Measurements from ENCODE around the gene MAOA. TPM values are rescaled to one million over a fixed set of nuclear protein-coding genes. Genes with fewer than 3 reads are reported as not detected.

Gene MAOA
- total and polyA plus RNA-seq, 2 experiments from 2014 or later: 0.09 TPM; not detected in 1

DNA sequence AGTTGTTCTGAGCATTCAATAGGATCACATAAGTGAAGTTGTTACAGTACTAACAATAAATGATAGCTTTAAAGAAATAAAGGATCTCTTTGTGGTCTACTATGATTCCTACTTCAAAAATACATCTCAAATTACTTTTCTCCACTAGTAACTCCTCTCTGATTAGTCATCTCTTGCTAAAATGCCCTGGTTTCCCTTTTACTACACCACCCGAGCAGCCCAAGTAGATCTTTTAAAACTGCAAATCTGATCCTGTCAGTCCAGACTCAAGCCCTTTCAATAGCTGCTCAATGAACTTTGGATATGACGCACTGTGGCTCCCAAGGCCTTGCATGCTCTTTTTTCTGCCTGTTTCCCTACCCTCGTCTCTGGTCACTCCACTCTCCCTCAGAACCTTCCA, 97.5 kb downstream of the MAOA start:
- peak; percentile 8 for DNase-seq
- no peak overlapping the region for H2AFZ ChIP-seq
- no peaks in the 10 kb centered on the region for H4K20me1 ChIP-seq (ENCODE audit: insufficient read depth)
- WGBS, 2 experiments (ENCODE audit: low coverage in 1 of 2, low lambda C conversion rate in 2 of 2, missing lambda C conversion rate in 2 of 2): 69 to 72% methylated on average over 3 of the region's 3 CpGs
- no peak overlapping the region for H3K27ac ChIP-seq
- no peaks in the 10 kb centered on the region for H3K9me2 ChIP-seq (ENCODE audit: insufficient read depth)
- H3K79me2 ChIP-seq (ENCODE audit: insufficient read depth): no peaks in the 10 kb centered on the region
- no peak overlapping the region for H3K9ac ChIP-seq
- no peaks in the 10 kb centered on the region for H3K36me3 ChIP-seq (ENCODE audit: low read depth)
- H3K4me1 ChIP-seq (ENCODE audit: insufficient read depth): no peaks in the 10 kb centered on the region
- H3K9me3 ChIP-seq (ENCODE audit: low read depth): no peaks in the 10 kb centered on the region
- no peaks in the 10 kb centered on the region for H3F3A ChIP-seq (ENCODE audit: insufficient read depth)
- in situ Hi-C loops (cut with MboI): no loop called here
- H3K27me3 ChIP-seq (replicated peaks; ENCODE audit: insufficient read depth): no peaks in the 10 kb centered on the region
- H3K4me2 ChIP-seq (ENCODE audit: unreplicated experiment): no peak overlapping the region
- no peak overlapping the region for H3K4me3 ChIP-seq
- TF ChIP-seq EZH2phosphoT487 (IDR thresholded peaks at IDR 0.05; ENCODE audit: insufficient read depth, low read depth) (no peak), EZH2 (IDR thresholded peaks at IDR 0.05; ENCODE audit: insufficient read depth, poor library complexity, severe bottlenecking) (no peak)

DNA sequence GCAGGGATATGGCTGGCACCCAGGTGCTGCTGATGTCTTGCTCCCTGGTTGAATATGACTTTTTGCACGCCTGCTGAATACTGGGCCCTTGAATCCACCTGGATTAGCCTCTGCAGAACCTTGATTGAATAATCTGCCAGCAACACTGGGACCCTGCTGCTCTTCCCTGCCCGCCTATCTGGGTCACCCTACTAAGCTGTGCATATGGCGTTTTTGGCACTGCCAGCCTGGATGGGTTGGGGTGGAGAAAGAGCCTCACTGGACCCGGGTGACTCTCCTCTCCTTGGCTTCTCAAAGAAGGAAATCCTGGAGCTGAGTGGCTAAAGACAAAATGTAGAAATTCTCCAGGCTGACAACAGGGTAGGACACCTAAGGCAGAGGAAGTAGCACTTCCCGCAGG, 100.0 kb downstream of the MAOA start:
- H3K27ac ChIP-seq: no peak overlapping the region
- no peak overlapping the region for H3K4me2 ChIP-seq (ENCODE audit: unreplicated experiment)
- H3K27me3 ChIP-seq (replicated peaks; ENCODE audit: insufficient read depth): no peaks in the 10 kb centered on the region
- H3K36me3 ChIP-seq (ENCODE audit: low read depth): no peaks in the 10 kb centered on the region
- H3K4me1 ChIP-seq (ENCODE audit: insufficient read depth): no peaks in the 10 kb centered on the region
- H3F3A ChIP-seq (ENCODE audit: insufficient read depth): no peaks in the 10 kb centered on the region
- in situ Hi-C loops (cut with MboI): no loop called here
- DNase-seq: no peak
- no peak overlapping the region for H3K9ac ChIP-seq
- H3K9me2 ChIP-seq (ENCODE audit: insufficient read depth): no peaks in the 10 kb centered on the region
- no peak overlapping the region for H2AFZ ChIP-seq
- H4K20me1 ChIP-seq (ENCODE audit: insufficient read depth): no peaks in the 10 kb centered on the region
- H3K79me2 ChIP-seq (ENCODE audit: insufficient read depth): no peaks in the 10 kb centered on the region
- no peaks in the 10 kb centered on the region for H3K9me3 ChIP-seq (ENCODE audit: low read depth)
- H3K4me3 ChIP-seq: no peak overlapping the region
- TF ChIP-seq EZH2phosphoT487 (IDR thresholded peaks at IDR 0.05; ENCODE audit: insufficient read depth, low read depth) (no peak), EZH2 (IDR thresholded peaks at IDR 0.05; ENCODE audit: insufficient read depth, poor library complexity, severe bottlenecking) (no peak)
- 56 to 72% methylated on average over 4 to 5 of the region's 5 CpGs for WGBS, 2 experiments (ENCODE audit: low coverage in 1 of 2, low lambda C conversion rate in 2 of 2, missing lambda C conversion rate in 2 of 2)

DNA sequence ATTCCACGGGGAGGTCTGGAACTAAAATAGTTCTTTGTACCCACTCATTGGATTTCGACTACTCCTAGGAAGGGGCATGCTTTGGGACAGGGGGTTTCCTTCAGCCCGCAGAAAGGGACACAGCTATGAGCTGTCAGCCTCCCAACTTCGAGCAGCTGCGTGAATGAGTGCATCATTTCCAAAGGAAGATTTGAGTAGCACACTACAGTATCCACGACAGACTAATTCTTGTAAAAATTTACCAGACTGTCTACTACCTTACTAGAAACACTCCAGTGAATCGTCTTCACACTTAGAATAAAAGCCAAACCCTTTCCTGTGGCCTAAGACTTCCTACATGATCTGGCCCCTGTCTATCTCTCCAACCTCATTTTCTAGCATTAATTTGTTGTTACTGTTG, 101.9 kb downstream of the MAOA start:
- TF ChIP-seq EZH2phosphoT487 (IDR thresholded peaks at IDR 0.05; ENCODE audit: insufficient read depth, low read depth) (no peak), EZH2 (IDR thresholded peaks at IDR 0.05; ENCODE audit: insufficient read depth, poor library complexity, severe bottlenecking) (no peak)
- H3K9me2 ChIP-seq (ENCODE audit: insufficient read depth): no peaks in the 10 kb centered on the region
- DNase-seq: no peak
- in situ Hi-C loops (cut with MboI): no loop called here
- H3K36me3 ChIP-seq (ENCODE audit: low read depth): no peaks in the 10 kb centered on the region
- H4K20me1 ChIP-seq (ENCODE audit: insufficient read depth): no peaks in the 10 kb centered on the region
- H3K4me3 ChIP-seq: no peak overlapping the region
- H3K4me2 ChIP-seq (ENCODE audit: unreplicated experiment): no peak overlapping the region
- no peaks in the 10 kb centered on the region for H3K27me3 ChIP-seq (replicated peaks; ENCODE audit: insufficient read depth)
- no peak overlapping the region for H2AFZ ChIP-seq
- no peaks in the 10 kb centered on the region for H3F3A ChIP-seq (ENCODE audit: insufficient read depth)
- H3K9me3 ChIP-seq (ENCODE audit: low read depth): no peaks in the 10 kb centered on the region
- no peaks in the 10 kb centered on the region for H3K4me1 ChIP-seq (ENCODE audit: insufficient read depth)
- no peak overlapping the region for H3K9ac ChIP-seq
- 51 to 52% methylated on average over 7 of the region's 7 CpGs for WGBS, 2 experiments (ENCODE audit: low coverage in 1 of 2, low lambda C conversion rate in 2 of 2, missing lambda C conversion rate in 2 of 2)
- no peak overlapping the region for H3K27ac ChIP-seq
- no peaks in the 10 kb centered on the region for H3K79me2 ChIP-seq (ENCODE audit: insufficient read depth)

DNA sequence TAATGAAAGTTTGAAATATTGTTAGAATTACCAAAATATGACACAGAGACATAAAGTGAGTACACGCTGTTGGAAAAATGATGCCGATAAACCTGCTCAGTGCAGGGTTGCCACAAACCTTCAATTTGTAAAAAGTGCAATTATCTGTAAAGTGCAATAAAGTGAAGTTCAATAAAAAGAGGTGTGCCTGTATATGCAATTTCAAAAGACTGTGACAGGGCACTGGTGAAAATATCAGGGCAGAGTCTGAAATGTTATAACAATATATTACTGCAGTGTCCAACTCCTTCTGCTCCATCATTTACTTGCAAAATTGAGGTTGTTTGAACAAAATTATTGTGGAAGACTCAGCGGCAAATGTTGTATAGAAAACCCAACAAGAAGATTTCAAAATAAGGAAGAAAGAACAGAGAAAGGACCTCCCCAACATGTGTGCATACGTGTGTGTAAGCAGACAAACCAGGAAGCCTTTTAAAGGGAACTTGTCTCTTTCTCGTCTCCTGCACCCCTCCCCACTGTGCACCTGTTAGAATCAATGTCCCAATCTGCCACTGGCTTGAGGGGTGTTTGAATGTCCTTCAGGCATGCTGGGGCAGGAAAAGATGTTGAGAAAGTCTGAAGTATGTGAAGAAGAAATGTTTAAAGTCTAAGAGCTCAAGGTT, 130.0 kb downstream of the MAOA start:
- Histone ChIP-seq H3K27ac (no peak overlapping the region), H3K9me3 (ENCODE audit: low read depth) (no peaks in the 10 kb centered on the region), H3K9me2 (ENCODE audit: insufficient read depth) (no peaks in the 10 kb centered on the region), H3K9ac (no peak overlapping the region), H3F3A (ENCODE audit: insufficient read depth) (no peaks in the 10 kb centered on the region), H3K36me3 (ENCODE audit: low read depth) (no peaks in the 10 kb centered on the region), H3K4me2 (ENCODE audit: unreplicated experiment) (no peak overlapping the region), H3K4me3 (no peak overlapping the region), H3K4me1 (ENCODE audit: insufficient read depth) (no peaks in the 10 kb centered on the region), H3K79me2 (ENCODE audit: insufficient read depth) (no peaks in the 10 kb centered on the region), H3K27me3 (replicated peaks; ENCODE audit: insufficient read depth) (no peaks in the 10 kb centered on the region), H4K20me1 (ENCODE audit: insufficient read depth) (no peaks in the 10 kb centered on the region), H2AFZ (no peak overlapping the region)
- DNase-seq: no peak
- WGBS, 2 experiments (ENCODE audit: low coverage in 1 of 2, low lambda C conversion rate in 2 of 2, missing lambda C conversion rate in 2 of 2): 60 to 64% methylated on average over 5 of the region's 5 CpGs
- TF ChIP-seq EZH2 (IDR thresholded peaks at IDR 0.05; ENCODE audit: insufficient read depth, poor library complexity, severe bottlenecking) (no peak), EZH2phosphoT487 (IDR thresholded peaks at IDR 0.05; ENCODE audit: insufficient read depth, low read depth) (no peak)
- in situ Hi-C loops (cut with MboI): no loop called here

Other genes starting within 250 kb of the MAOA start
- not detected in 2 replicates for gene MAOB, start 226.2 kb downstream of the MAOA start, total RNA-seq (2014; rRNA removed; shearing (Covaris generic))
- gene MAOB, start 226.2 kb downstream of the MAOA start, polyA plus RNA-seq (2016; fragmentation: Nextera tagmentation; extraction: Ambion mirVana): 0.09 and 0.22 TPM in 2 replicates